Central memory CD8-positive, alpha-beta T cell (primary cell): ENCODE measurements around the gene PKD2.
"Not testable (repeated sequence)": the region's sequence is repeated elsewhere in the genome, so short reads cannot be mapped to it uniquely, and the experiment has no call there.

Source experiments
- ATAC-seq: fragments of 150-1000 bp; cut with Tn5 transposase; replicated peaks from 2 replicates; pipeline ENCODE4 v1.10.0; 2022; ENCODE audit warnings: mild to moderate bottlenecking, moderate FRiP score, moderate number of reproducible peaks; ENCODE audit not compliant: poor library complexity, severe bottlenecking; ENCODE audit errors: extremely low read depth
- DNase-seq, 2 donors: peaks; one replicate each; pipeline ENCODE4 v3.0.0; 2021; ENCODE audit warnings: low spot score in 2 of 2
- H3K27ac Mint-ChIP-seq: one replicate; pipeline ENCODE4 v1.8.0; 2022; ENCODE audit warnings: low read depth, mild to moderate bottlenecking, moderate library complexity, mixed read lengths
- H3K27me3 Mint-ChIP-seq: one replicate; pipeline ENCODE4 v1.8.0; 2022; ENCODE audit warnings: mixed read lengths
- H3K36me3 Mint-ChIP-seq: one replicate; pipeline ENCODE4 v1.8.0; 2022; ENCODE audit warnings: mild to moderate bottlenecking, moderate library complexity, mixed read lengths; ENCODE audit not compliant: insufficient read depth
- H3K4me1 Mint-ChIP-seq: one replicate; pipeline ENCODE4 v1.8.0; 2022; ENCODE audit warnings: mixed read lengths
- H3K4me3 Mint-ChIP-seq: one replicate; pipeline ENCODE4 v1.8.0; 2022; ENCODE audit warnings: mild to moderate bottlenecking, moderate library complexity, mixed read lengths
- H3K9me3 Mint-ChIP-seq: one replicate; pipeline ENCODE4 v1.8.0; 2022; ENCODE audit warnings: mixed read lengths

The PKD2 gene

DNA sequence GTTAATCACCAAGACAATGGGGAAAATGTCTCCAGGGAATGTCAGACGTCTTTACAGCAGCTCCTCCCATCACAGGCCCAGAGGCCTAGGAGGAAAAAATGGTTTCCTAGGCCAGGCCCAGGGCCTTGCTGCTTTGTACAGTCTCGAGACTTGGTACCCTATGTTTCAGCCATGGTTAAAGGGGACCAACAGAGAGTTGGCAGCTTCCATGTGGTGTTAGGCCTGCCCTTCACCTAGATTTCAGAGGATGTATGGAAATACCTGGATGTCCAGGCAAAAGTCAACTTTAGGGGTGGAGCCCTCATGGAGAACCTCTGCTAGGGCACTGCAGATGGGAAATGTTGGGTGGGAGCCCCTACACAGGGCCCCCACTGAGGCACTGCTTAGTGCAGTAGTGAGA lies 112.5 kb downstream of the PKD2 start:
- Mint-ChIP-seq H3K4me3 (no peak overlapping the region), H3K27ac (no peak overlapping the region), H3K9me3 (peaks cover 23% of the 10 kb centered on the region), H3K4me1 (no peaks in the 10 kb centered on the region), H3K27me3 (peaks cover 21% of the 10 kb centered on the region), H3K36me3 (no peaks in the 10 kb centered on the region)
- no peak for ATAC-seq
- no peak for DNase-seq

DNA sequence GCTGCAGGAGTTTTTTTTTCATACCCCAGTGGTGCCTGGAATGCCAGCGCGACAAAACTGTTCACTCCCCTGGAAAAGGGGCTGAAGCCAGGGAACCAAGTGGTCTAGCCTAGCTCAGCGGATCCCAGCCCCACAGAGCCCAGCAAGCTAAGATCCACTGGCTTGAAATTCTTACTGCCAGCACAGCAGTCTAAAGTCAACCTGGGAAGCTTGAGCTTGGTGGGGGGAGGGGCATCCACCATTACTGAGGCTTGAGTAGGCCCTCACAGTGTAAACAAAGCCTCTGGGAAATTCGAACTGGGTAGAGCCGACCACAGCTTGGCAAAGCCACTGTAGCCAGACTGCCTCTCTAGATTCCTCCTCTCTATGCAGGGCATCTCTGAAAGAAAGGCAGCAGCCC lies 114.8 kb downstream of the PKD2 start:
- peaks cover 23% of the 10 kb centered on the region for H3K9me3 Mint-ChIP-seq
- H3K4me3 Mint-ChIP-seq, H3K27ac Mint-ChIP-seq, H3K36me3 Mint-ChIP-seq, ATAC-seq, H3K4me1 Mint-ChIP-seq, DNase-seq: not testable (repeated sequence)
- H3K27me3 Mint-ChIP-seq: peaks cover 37% of the 10 kb centered on the region
